ENCODE measurements around the gene MICAL3.
"Not testable (repeated sequence)": the region's sequence is repeated elsewhere in the genome, so short reads cannot be mapped to it uniquely, and the experiment has no call there.

MICAL3 gene

GRCh38 chr22:18033204-18033998, 9.0 kb upstream of the MICAL3 start:
- Histone ChIP-seq H3K4me3 (no peak overlapping the region), H3K27ac (peak overlapping the region in 3 of 21 experiments; percentile 2 to 36 (median 25))

GRCh38 chr22:18032455-18033101, 8.2 kb upstream of the MICAL3 start:
- no peak overlapping the region for H3K4me3 ChIP-seq
- H3K27ac ChIP-seq = peak overlapping the region in 13 of 21 experiments; percentile 27 to 69 (median 59)

- H3K4me3 ChIP-seq = no peak overlapping the region
- H3K27ac ChIP-seq = peak overlapping the region in 12 of 21 experiments; percentile 32 to 69 (median 60)
Measured at GRCh38 chr22:18031695-18032454, 7.5 kb upstream of the MICAL3 start.

DNA sequence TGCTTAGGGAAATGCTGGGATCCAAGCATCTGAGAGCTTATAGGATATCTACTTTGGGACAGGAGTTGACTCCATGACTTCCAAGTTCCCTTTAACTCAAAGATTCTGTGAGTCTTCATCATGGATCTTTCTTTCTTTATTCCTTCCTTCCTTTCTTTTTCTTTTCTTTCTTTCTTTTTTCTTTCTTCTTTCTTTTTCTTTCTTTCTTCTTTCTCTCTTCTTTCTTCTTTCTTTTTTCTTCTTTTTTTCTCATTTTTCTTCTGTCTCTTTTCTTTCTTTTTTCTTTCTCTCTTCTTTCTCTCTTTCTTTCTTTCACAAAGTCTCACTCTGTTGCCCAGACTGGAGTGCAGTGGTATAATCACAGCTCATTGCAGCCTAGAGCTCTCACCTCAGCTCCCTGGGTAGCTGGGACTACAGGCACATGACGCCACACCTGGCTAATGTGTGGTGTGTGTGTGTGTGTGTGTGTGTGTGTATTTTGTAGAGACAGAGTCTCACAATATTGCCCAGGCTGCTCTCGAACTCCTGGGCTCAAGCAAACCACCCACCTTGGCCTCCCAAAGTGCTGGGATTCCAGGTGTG, 5.4 kb upstream of the MICAL3 start:
- no peak overlapping the region for H3K27ac ChIP-seq
- no peak overlapping the region for H3K4me3 ChIP-seq

DNA sequence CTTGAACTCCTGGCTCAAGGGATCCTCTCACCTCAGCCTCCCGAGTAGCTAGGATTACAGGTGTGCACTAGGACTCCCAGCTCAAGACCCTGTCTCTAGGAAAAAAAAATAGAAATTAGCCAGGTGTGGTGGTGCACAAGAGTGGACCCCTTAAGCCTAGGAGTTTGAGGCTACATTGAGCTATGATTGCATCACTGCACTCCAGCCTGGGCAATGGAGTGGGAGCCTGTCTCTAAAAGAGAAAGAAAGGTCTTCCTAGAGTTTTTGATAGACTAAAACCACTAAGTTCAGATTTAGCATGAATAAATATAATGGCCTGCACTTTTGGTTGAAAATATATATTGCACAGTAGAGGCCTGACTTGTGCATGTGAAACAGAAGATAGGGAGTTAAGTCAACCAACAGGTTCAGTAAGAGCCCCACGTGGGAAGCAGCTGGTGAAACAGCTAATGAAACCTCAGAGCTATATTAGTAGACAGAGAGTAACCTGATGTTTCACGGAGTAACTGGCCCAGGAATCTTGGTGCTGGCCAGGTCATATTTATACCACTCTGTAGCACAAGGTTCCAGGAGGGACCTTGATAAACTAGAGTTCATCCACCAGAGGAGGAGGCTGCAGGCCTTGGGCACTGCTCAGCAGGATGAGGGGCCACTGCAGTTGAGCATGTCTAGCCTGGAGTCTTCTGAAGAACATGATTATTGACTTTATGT, 4.6 kb upstream of the MICAL3 start:
- no peak overlapping the region for H3K27ac ChIP-seq

DNA sequence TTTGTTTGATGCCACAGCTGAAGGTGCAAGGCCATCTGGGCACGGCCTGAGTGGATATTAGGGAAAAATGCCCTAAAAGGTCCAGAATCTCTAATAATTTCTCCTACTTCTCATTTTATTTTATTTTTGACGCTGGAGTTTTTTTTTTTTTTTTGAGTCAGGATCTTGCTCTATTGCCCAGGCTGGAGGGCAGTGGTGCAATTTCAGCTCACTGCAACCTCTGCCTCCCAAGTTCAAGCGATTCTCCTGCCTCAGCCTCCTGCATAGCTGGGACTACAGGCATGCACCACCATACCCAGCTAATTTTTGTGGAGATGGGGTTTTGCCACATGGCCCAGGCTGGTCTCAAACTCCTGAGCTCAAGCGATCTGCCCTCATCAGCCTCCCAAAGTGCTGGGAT, 1.5 kb upstream of the MICAL3 start:
- H3K27ac ChIP-seq, H3K4me3 ChIP-seq: not testable (repeated sequence)

More for the DNA sequence above, 4.6 kb upstream of the MICAL3 start:
- H3K4me3 ChIP-seq = no peak overlapping the region

DNA sequence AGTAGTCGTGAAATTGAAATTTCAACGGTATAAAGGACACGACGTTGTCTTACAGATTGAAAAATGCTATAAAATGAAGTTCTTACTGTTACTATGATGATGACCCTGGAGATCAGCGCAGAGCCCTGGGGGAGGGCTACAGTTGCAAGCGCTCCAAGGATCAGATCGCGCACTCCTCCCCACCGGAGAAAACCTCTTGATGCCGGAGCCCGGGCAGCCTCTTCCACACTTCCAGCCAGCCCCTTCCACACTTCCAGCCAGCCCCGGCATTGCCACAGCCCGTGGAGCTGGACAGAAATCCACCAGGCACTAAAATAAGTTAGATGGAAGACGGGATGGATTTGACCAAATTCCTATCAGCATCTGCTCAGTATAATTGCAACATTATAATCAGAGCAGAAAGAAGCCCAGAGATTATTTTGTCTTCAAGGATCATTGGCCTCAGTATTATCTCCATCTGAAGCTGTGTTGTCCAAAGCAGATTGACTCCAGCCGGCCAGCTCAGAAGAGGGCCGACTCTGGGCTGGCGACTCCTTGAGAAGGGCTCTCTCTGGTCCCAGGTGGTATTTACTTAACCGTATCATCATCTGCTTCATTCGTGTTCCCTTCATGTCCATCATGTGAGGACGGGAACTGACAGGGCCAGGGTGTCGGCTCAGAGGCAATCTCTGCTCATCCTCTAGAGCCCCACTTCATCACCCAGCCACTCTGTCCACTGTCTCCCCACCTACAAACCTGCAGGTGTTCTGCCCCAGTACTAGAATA, 777 bp upstream of the MICAL3 start:
- peak overlapping the region in 1 of 21 experiments; percentile 5 for H3K27ac ChIP-seq

GRCh38 chr22:18023509-18024275, 669 bp downstream of the MICAL3 start:
- peak overlapping the region in 18 of 21 experiments; percentile 12 to 79 (median 58) for H3K27ac ChIP-seq
- peak overlapping the region; percentile 38 to 64 (median 52) for H3K4me3 ChIP-seq

More for the DNA sequence above, 777 bp upstream of the MICAL3 start:
- peak overlapping the region in 2 of 7 experiments; percentile 64 for H3K4me3 ChIP-seq

- no peak overlapping the region for H3K4me3 ChIP-seq
- peak overlapping the region in 2 of 21 experiments; percentile 39 to 44 for H3K27ac ChIP-seq
Measured at GRCh38 chr22:18022876-18023275, 1.5 kb downstream of the MICAL3 start.

GRCh38 chr22:18021431-18021830, 2.9 kb downstream of the MICAL3 start:
- Histone ChIP-seq H3K4me3 (no peak overlapping the region), H3K27ac (peak overlapping the region in 1 of 21 experiments; percentile 24)

DNA sequence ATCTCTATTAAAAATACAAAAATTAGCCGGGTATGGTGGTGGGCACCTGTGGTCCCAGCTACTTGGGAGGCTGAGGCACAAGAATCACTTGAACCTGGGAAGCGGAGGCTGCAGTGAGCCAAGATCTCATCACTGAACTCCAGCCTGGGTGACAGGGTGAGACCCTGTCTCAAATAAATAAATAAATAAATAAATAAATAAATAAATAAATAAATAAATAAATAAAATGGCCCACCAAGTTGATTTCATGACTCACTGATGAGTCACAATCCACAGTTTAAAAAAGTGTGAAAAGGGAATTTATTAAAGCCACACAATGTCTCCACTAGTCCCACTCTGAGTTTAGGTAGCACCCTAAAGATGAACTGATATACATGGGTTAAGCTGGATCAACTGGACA, 3.6 kb downstream of the MICAL3 start:
- not testable (repeated sequence) for H3K4me3 ChIP-seq, H3K27ac ChIP-seq

- Histone ChIP-seq H3K27ac (no peak overlapping the region), H3K4me3 (no peak overlapping the region)
Measured at GRCh38 chr22:18013947-18014346, 10.4 kb downstream of the MICAL3 start.

DNA sequence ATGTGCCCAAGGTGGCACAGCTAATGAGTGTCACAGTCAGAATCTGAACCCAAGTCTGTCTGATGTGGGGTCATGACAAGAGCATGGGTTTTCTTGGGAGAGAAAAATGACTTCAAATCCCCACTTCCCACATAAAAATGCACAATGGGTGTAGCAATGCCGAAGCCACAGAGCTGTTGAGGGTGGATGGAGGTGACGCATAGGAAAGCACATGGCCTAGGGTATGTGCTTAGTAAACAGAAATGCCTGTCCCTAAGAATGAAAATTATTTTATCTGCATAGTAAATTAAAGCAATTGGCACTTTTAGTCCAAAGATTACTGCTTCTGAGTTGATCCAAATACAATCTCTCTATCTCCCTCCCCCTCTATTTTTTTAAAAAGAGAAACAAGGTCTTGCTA, 10.9 kb downstream of the MICAL3 start:
- no peak overlapping the region for H3K27ac ChIP-seq

DNA sequence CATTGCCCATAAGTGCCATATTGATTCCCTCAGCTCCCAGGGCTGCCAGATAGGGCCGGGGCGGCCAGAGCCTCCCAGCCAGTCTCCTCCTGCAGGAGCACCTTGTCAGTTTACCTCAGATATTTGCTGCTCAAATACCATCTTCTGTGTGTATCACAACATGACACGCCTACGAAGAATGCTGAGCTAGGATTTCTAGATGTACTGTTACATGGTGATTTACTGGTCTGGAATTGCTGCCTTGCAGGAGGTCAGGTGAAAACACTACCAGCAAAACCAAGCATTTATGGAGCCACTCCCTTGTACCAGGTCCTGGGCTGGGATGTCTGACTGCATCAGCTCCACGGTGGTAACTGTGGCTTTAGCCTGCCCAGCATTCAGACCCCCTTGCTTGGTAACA, 11.8 kb downstream of the MICAL3 start:
- Histone ChIP-seq H3K27ac (no peak overlapping the region), H3K4me3 (no peak overlapping the region)

More for the DNA sequence above, 10.9 kb downstream of the MICAL3 start:
- H3K4me3 ChIP-seq = no peak overlapping the region

DNA sequence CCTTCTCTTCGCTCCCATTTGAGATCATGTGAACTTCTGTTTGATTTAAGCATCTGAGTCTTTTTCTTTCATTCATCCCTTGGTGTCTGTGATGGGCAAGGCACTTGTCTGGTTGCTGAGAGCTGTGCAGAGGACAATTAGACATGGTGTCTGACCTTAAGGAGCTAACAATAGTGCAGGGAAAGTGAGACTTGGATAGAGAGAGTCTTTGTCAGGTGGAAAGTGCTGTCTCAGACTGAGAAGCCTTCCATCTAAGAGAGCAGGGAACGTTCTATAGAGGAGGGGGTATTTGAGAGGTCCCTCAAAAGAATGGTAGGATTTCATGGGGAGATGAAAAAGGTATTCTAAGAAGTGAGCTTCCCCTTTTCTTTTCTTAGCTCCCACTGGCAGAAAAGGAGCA, 14.1 kb downstream of the MICAL3 start:
- no peak overlapping the region for H3K4me3 ChIP-seq
- no peak overlapping the region for H3K27ac ChIP-seq

DNA sequence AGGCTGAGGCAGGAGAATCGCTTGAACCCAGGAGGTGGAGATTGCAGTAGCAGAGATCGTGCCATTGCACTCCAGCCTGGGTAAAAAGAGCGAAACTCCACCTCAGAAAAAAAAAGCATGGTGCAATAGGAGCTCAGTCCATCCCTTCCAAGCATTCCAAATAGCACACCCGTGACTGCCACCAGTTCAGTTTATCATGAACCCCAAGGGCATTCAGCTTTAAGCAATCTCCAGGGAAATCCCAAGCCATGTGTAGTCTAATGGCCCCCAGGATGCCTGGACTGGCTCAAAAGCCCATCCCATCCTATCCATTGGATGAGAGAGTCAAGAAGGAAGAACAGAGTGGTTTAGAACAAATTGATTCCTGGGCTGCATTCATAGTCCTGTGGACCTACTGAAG, 16.2 kb downstream of the MICAL3 start:
- no peak overlapping the region for H3K27ac ChIP-seq
- H3K4me3 ChIP-seq = no peak overlapping the region

- Histone ChIP-seq H3K27ac (peak overlapping the region in 1 of 21 experiments; percentile 27), H3K4me3 (no peak overlapping the region)
Measured at GRCh38 chr22:18005201-18005926, 19.0 kb downstream of the MICAL3 start.
